ENCODE results near the gene KLHL20. TPM values are rescaled to one million over a fixed set of nuclear protein-coding genes. Genes with fewer than 3 reads are reported as not detected.

KLHL20 gene
- total and polyA plus RNA-seq, 7 donors, result 9.0 to 57.7 (median 35.5) TPM

GRCh38 chr1:173771560-173771959 is 56.8 kb downstream of the KLHL20 start:
- peaks cover 0 to 5% (median 2%) of the 10 kb centered on the region in 4 donors for H3K4me1 ChIP-seq
- no peaks in the 10 kb centered on the region for H3K27me3 ChIP-seq
- no peak overlapping the region for H3K27ac ChIP-seq
- no peak for DNase-seq
- peaks cover 0 to 49% (median 13%) of the 10 kb centered on the region in 4 donors for H3K36me3 ChIP-seq
- H3K9me3 ChIP-seq, result no peaks in the 10 kb centered on the region
- intact Hi-C loops (cut with DNase I), result no loop called here
- 92 to 98% methylated on average over 1 of the region's 1 CpG for WGBS, 2 donors
- no peak for TF ChIP-seq POLR2A (IDR thresholded peaks at IDR 0.05)
- no peak for TF ChIP-seq EP300 (IDR thresholded peaks at IDR 0.05)
- TF ChIP-seq CTCF (IDR thresholded peaks at IDR 0.05), result no peak
- no peak for TF ChIP-seq POLR2AphosphoS5 (IDR thresholded peaks at IDR 0.05)
- no peak overlapping the region for H3K4me3 ChIP-seq

DNA sequence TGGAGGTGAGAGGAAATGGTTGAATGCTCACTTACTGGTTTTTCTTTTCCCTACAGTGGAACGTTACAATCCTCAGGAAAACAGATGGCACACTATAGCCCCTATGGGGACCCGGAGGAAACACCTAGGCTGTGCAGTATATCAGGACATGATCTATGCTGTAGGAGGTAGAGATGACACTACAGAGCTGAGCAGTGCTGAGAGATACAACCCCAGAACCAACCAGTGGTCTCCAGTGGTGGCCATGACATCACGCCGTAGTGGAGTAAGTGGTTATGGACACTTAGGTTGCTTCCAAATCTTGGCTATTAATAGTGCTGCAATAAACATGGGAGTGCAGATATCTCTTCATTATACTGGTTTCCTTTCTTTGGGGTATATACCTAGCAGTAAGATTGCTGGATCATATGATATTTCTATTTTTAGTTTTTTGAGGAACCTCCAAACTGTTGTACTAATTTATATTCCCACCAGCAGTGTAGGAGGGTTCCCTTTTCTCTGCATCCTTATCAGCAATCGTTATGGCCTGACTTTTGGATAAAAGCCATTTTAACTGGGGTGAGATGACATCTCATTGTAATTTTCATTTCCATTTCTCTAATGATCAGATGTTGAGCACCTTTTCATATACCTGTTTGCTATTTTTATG is 60.9 kb downstream of the KLHL20 start:
- peaks cover 0 to 61% (median 16%) of the 10 kb centered on the region in 4 donors for H3K36me3 ChIP-seq
- H3K4me1 ChIP-seq, result peaks cover 0 to 5% (median 2%) of the 10 kb centered on the region in 4 donors
- H3K4me3 ChIP-seq, result no peak overlapping the region
- DNase-seq, result no peak
- no peak overlapping the region for H3K27ac ChIP-seq
- intact Hi-C loops (cut with DNase I), result no loop called here
- TF ChIP-seq POLR2AphosphoS5 (IDR thresholded peaks at IDR 0.05), result no peak
- TF ChIP-seq EP300 (IDR thresholded peaks at IDR 0.05), result no peak
- TF ChIP-seq CTCF (IDR thresholded peaks at IDR 0.05), result no peak
- TF ChIP-seq POLR2A (IDR thresholded peaks at IDR 0.05), result no peak
- no peaks in the 10 kb centered on the region for H3K9me3 ChIP-seq
- 87 to 95% methylated on average over 5 of the region's 5 CpGs for WGBS, 2 donors
- H3K27me3 ChIP-seq, result no peaks in the 10 kb centered on the region

GRCh38 chr1:173779936-173780335 is 65.2 kb downstream of the KLHL20 start:
- Histone ChIP-seq H3K9me3 (no peaks in the 10 kb centered on the region), H3K27ac (no peak overlapping the region), H3K36me3 (peaks cover 7 to 96% (median 33%) of the 10 kb centered on the region in 4 donors), H3K4me3 (no peak overlapping the region), H3K27me3 (no peaks in the 10 kb centered on the region), H3K4me1 (no peaks in the 10 kb centered on the region)
- no peak for DNase-seq
- no peak for TF ChIP-seq CTCF (IDR thresholded peaks at IDR 0.05)
- no peak for TF ChIP-seq POLR2A (IDR thresholded peaks at IDR 0.05)
- TF ChIP-seq POLR2AphosphoS5 (IDR thresholded peaks at IDR 0.05), result no peak
- TF ChIP-seq EP300 (IDR thresholded peaks at IDR 0.05), result no peak
- intact Hi-C loops (cut with DNase I), result no loop called here
- 96 to 98% methylated on average over 4 of the region's 4 CpGs for WGBS, 2 donors

DNA sequence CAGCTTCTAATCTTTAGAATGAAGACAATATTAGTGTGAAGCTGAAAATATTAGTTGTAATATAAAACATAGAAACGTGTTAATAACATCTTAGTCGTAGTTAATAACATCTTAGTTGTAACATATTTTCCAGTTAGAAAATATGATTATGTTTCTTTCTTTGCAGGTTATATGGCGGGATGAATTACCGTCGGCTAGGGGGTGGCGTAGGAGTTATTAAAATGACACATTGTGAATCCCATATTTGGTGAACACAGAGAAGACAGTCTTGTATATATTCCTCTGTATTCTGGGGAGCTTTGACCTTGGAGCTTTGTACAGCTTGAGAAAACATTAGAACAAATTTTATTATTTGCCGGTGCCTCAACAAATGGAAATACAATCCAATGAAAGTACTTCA is 70.2 kb downstream of the KLHL20 start:
- Histone ChIP-seq H3K27ac (no peak overlapping the region), H3K4me1 (no peaks in the 10 kb centered on the region), H3K36me3 (peaks cover 7 to 79% (median 26%) of the 10 kb centered on the region in 4 donors), H3K27me3 (no peaks in the 10 kb centered on the region), H3K9me3 (no peaks in the 10 kb centered on the region), H3K4me3 (no peak overlapping the region)
- no peak for DNase-seq
- TF ChIP-seq EP300 (IDR thresholded peaks at IDR 0.05) (no peak), CTCF (IDR thresholded peaks at IDR 0.05) (no peak), POLR2A (IDR thresholded peaks at IDR 0.05) (no peak), POLR2AphosphoS5 (IDR thresholded peaks at IDR 0.05) (no peak)
- intact Hi-C loops (cut with DNase I), result no loop called here
- WGBS, 2 donors, result 96% methylated on average over 7 of the region's 7 CpGs

- WGBS, 2 donors, result 95 to 97% methylated on average over 2 of the region's 2 CpGs
- Histone ChIP-seq H3K27ac (no peak overlapping the region), H3K9me3 (no peaks in the 10 kb centered on the region), H3K4me3 (no peak overlapping the region), H3K4me1 (no peaks in the 10 kb centered on the region), H3K27me3 (no peaks in the 10 kb centered on the region), H3K36me3 (peaks cover 0 to 30% (median 4%) of the 10 kb centered on the region in 4 donors)
- intact Hi-C loops (cut with DNase I), result no loop called here
- DNase-seq, result no peak
- no peak for TF ChIP-seq POLR2A (IDR thresholded peaks at IDR 0.05)
- TF ChIP-seq POLR2AphosphoS5 (IDR thresholded peaks at IDR 0.05), result no peak
- TF ChIP-seq EP300 (IDR thresholded peaks at IDR 0.05), result no peak
- TF ChIP-seq CTCF (IDR thresholded peaks at IDR 0.05), result no peak
Measured at GRCh38 chr1:173789841-173790240, 75.1 kb downstream of the KLHL20 start.
